ENCODE results near the gene CAST.

The CAST gene

GRCh38 chr5:96634881-96635280 lies 27.3 kb upstream of the CAST start:
- no peak for TF ChIP-seq CTCF (IDR thresholded peaks at IDR 0.05; ENCODE audit: insufficient read depth, missing control alignments)
- no peak for DNase-seq (ENCODE audit: insufficient read length, low spot score)
- FAIRE-seq, result no peak

- no peak for FAIRE-seq
- TF ChIP-seq CTCF (IDR thresholded peaks at IDR 0.05; ENCODE audit: insufficient read depth, missing control alignments), result no peak
- DNase-seq (ENCODE audit: insufficient read length, low spot score), result no peak
These were observed 26.1 kb upstream of the CAST start for GRCh38 chr5:96636046-96636445.

- FAIRE-seq, result no peak
- no peak for DNase-seq (ENCODE audit: insufficient read length, low spot score)
- no peak for TF ChIP-seq CTCF (IDR thresholded peaks at IDR 0.05; ENCODE audit: insufficient read depth, missing control alignments)
These were observed 25.6 kb upstream of the CAST start for GRCh38 chr5:96636594-96636993.

GRCh38 chr5:96637196-96637595 lies 25.0 kb upstream of the CAST start:
- no peak for DNase-seq (ENCODE audit: insufficient read length, low spot score)
- TF ChIP-seq CTCF (IDR thresholded peaks at IDR 0.05; ENCODE audit: insufficient read depth, missing control alignments), result no peak

GRCh38 chr5:96638561-96638960 lies 23.6 kb upstream of the CAST start:
- no peak for FAIRE-seq
- no peak for TF ChIP-seq CTCF (IDR thresholded peaks at IDR 0.05; ENCODE audit: insufficient read depth, missing control alignments)

More at GRCh38 chr5:96637196-96637595, 25.0 kb upstream of the CAST start:
- FAIRE-seq, result no peak

GRCh38 chr5:96640696-96641095 lies 21.5 kb upstream of the CAST start:
- DNase-seq (ENCODE audit: insufficient read length, low spot score) (no peak), FAIRE-seq (no peak)
- no peak for TF ChIP-seq CTCF (IDR thresholded peaks at IDR 0.05; ENCODE audit: insufficient read depth, missing control alignments)

More at GRCh38 chr5:96638561-96638960, 23.6 kb upstream of the CAST start:
- DNase-seq (ENCODE audit: insufficient read length, low spot score), result no peak

GRCh38 chr5:96641368-96642280 lies 20.6 kb upstream of the CAST start:
- no peak for FAIRE-seq
- TF ChIP-seq CTCF (IDR thresholded peaks at IDR 0.05; ENCODE audit: insufficient read depth, missing control alignments), result no peak

More at GRCh38 chr5:96641368-96642280, 20.6 kb upstream of the CAST start:
- DNase-seq (ENCODE audit: insufficient read length, low spot score), result no peak
